ENCODE data around the gene FYN. TPM values are rescaled to one million over a fixed set of nuclear protein-coding genes. Genes with fewer than 3 reads are reported as not detected.

FYN gene
- polyA plus RNA-seq, 2 of the 4 experiments (the other 2 are of a cell fraction): 3.5 to 3.7 TPM

GRCh38 chr6:111803371-111803770 lies 69.9 kb downstream of the FYN start:
- Histone ChIP-seq H3K4me2 (no peak overlapping the region), H3K9me3 (no peaks in the 10 kb centered on the region), H3K4me3 (no peak overlapping the region), H3K27ac (no peak overlapping the region), H3K4me1 (no peaks in the 10 kb centered on the region)
- WGBS (ENCODE audit: missing lambda C conversion rate): 91% methylated on average over 1 of the region's 1 CpG
- ChIA-PET POLR2A (no interaction called here), CTCF (no interaction called here)
- TF ChIP-seq GATA3 (IDR thresholded peaks at IDR 0.05; ENCODE audit: borderline replicate concordance) (no peak), MYC (IDR thresholded peaks at IDR 0.05; ENCODE audit: borderline replicate concordance, low read length) (no peak), CTCF (IDR thresholded peaks at IDR 0.05) (no peak), MAX (IDR thresholded peaks at IDR 0.05) (no peak), USF2 (IDR thresholded peaks at IDR 0.05) (no peak), ZSCAN20 (CRISPR knock-in tag; IDR thresholded peaks at IDR 0.05) (no peak), REST (IDR thresholded peaks at IDR 0.05) (no peak), JUN (IDR thresholded peaks at IDR 0.05) (no peak), EP300 (IDR thresholded peaks at IDR 0.05) (no peak), SMC3 (IDR thresholded peaks at IDR 0.05) (no peak), PBX3 (IDR thresholded peaks at IDR 0.05) (no peak)
- no peak for DNase-seq (ENCODE audit: low read depth in 1 of 2, low spot score in 1 of 2)
- no peak for ATAC-seq
- FAIRE-seq: no peak

GRCh38 chr6:111802720-111803330 lies 70.4 kb downstream of the FYN start:
- POLR2A ChIA-PET: no interaction called here
- no peak overlapping the region for H3K4me3 ChIP-seq
- no peak overlapping the region for H3K4me2 ChIP-seq
- DNase-seq (ENCODE audit: low read depth in 1 of 2, low spot score in 1 of 2): no peak
- WGBS (ENCODE audit: missing lambda C conversion rate): 68% methylated on average over 2 of the region's 2 CpGs
- H3K4me1 ChIP-seq: no peaks in the 10 kb centered on the region
- CTCF ChIA-PET: no interaction called here
- no peak overlapping the region for H3K27ac ChIP-seq
- no peak for ATAC-seq
- no peak for TF ChIP-seq HDAC2 (IDR thresholded peaks at IDR 0.05)
- TF ChIP-seq FOSB (CRISPR knock-in tag; IDR thresholded peaks at IDR 0.05): no peak
- no peak for TF ChIP-seq ZC3H11A (IDR thresholded peaks at IDR 0.05)
- TF ChIP-seq KDM5A (IDR thresholded peaks at IDR 0.05): no peak
- no peak for TF ChIP-seq HES2 (IDR thresholded peaks at IDR 0.05)
- TF ChIP-seq JUNB (IDR thresholded peaks at IDR 0.05): no peak
- no peak for TF ChIP-seq E2F6 (IDR thresholded peaks at IDR 0.05; ENCODE audit: borderline replicate concordance, low read depth)
- no peak for TF ChIP-seq CHD4 (IDR thresholded peaks at IDR 0.05; ENCODE audit: borderline replicate concordance)
- no peak for TF ChIP-seq RARB (CRISPR knock-in tag; IDR thresholded peaks at IDR 0.05)
- no peak for TF ChIP-seq JUN (IDR thresholded peaks at IDR 0.05)
- no peak for TF ChIP-seq ESRRA (IDR thresholded peaks at IDR 0.05; ENCODE audit: borderline replicate concordance, low read length)
- no peak for TF ChIP-seq NFE2L2 (conservative IDR thresholded peaks at IDR 0.05; ENCODE audit: low read length)
- TF ChIP-seq ELK1 (IDR thresholded peaks at IDR 0.05; ENCODE audit: low read depth, low read length): no peak
- no peak for TF ChIP-seq NR3C1 (IDR thresholded peaks at IDR 0.05)
- no peak for TF ChIP-seq RAD21 (conservative IDR thresholded peaks at IDR 0.05 in 1 of 2, IDR thresholded peaks at IDR 0.05 in 1 of 2)
- no peak for TF ChIP-seq RNF2 (IDR thresholded peaks at IDR 0.05; ENCODE audit: borderline replicate concordance, low read depth)
- no peak for FAIRE-seq
- no peaks in the 10 kb centered on the region for H3K9me3 ChIP-seq
